Large intestine (tissue), 12 donors: Measurements from ENCODE around the gene TSSK1B. TPM values are rescaled to one million over a fixed set of nuclear protein-coding genes. Genes with fewer than 3 reads are reported as not detected.
"Not testable (repeated sequence)": the region's sequence is repeated elsewhere in the genome, so short reads cannot be mapped to it uniquely, and the experiment has no call there.

Source experiments
- DNase-seq, 2 donors: peaks; one replicate each; pipeline versions ENCODE4 v3.0.0 to v3.0.0-alpha.2; 2013
- H3K27ac ChIP-seq: one replicate; pipeline ENCODE4 v1.5.1; 2013; ENCODE audit warnings: low read length
- H3K27me3 ChIP-seq: 2 replicates; pipeline ENCODE4 v1.6.1; 2013; ENCODE audit warnings: low read length; ENCODE audit not compliant: control insufficient read depth, insufficient read depth
- H3K36me3 ChIP-seq: 2 replicates; pipeline ENCODE4 v1.6.1; 2013; ENCODE audit warnings: low read length; ENCODE audit not compliant: control insufficient read depth, insufficient read depth
- H3K4me1 ChIP-seq: one replicate; pipeline ENCODE4 v1.6.1; 2013; ENCODE audit warnings: low read length; ENCODE audit not compliant: control insufficient read depth, insufficient read depth
- H3K4me3 ChIP-seq: one replicate; pipeline ENCODE4 v1.5.1; 2013; ENCODE audit warnings: low read length
- H3K9me3 ChIP-seq: one replicate; pipeline ENCODE4 v1.6.1; 2013; ENCODE audit warnings: mild to moderate bottlenecking, low read depth, low read length, moderate library complexity; ENCODE audit not compliant: control insufficient read depth
- WGBS: methylation state at CpG from one replicate; pipeline ENCODE4 v1.1.5; 2013; ENCODE audit warnings: low lambda C conversion rate; ENCODE audit not compliant: insufficient coverage; 5-methylcytosine and 5-hydroxymethylcytosine counted together
- long read RNA-seq, 11 donors: transcript quantifications; one replicate each; lab custom pipeline, GENCODE V29; 2026
- polyA plus RNA-seq: library from polyadenylated mRNA; unstranded; fragments of 120-200 nt; gene quantifications from one replicate; pipeline ENCODE4 v1.2.1, GENCODE V29; 2013

The TSSK1B gene, protein sequence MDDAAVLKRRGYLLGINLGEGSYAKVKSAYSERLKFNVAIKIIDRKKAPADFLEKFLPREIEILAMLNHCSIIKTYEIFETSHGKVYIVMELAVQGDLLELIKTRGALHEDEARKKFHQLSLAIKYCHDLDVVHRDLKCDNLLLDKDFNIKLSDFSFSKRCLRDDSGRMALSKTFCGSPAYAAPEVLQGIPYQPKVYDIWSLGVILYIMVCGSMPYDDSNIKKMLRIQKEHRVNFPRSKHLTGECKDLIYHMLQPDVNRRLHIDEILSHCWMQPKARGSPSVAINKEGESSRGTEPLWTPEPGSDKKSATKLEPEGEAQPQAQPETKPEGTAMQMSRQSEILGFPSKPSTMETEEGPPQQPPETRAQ
- not detected for polyA plus RNA-seq
- long read RNA-seq, donor 1 = 0 reads
- long read RNA-seq, donor 2 = 0 reads
- long read RNA-seq, donor 3 = 0 reads
- long read RNA-seq, donor 4 = 0 reads
- long read RNA-seq, donor 5 = 0 reads
- long read RNA-seq, donor 6 = 0 reads
- long read RNA-seq, donor 7 = 0 reads
- long read RNA-seq, donor 8 = 0 reads
- long read RNA-seq, donor 9 = 0 reads
- long read RNA-seq, donor 10 = 0 reads
- long read RNA-seq, donor 11 = 0 reads

DNA sequence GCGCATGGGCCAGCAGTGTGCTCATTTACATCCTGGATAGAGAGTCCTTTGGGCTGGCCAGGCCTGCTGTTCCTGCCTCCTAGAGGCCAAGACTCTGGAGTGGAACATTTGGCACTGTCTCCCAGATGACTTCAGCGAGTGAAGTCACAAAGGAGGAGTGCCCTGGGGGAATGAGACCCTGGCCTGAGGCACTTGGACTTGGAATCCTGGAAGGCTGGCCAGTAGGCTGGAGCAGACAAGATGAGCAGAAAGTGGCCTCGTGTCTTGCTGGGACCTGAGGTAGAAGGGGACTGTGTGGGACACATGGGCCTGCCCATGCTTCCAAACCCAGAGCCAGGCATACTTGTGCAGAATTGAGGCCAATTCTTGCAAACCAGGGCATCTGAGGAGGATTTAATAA is at the start of gene TSSK1B:
Gene TSSK1B (minus strand): TSS at position 101 of the 400 bp plus-strand sequence. CDS start 150 bp downstream, outside the sequence.
- Histone ChIP-seq H3K9me3 (peaks cover 4% of the 10 kb centered on the region), H3K36me3 (no peaks in the 10 kb centered on the region), H3K27ac (no peak within 1 kb of the TSS), H3K4me1 (no peaks in the 10 kb centered on the region), H3K4me3 (no peak within 1 kb of the TSS), H3K27me3 (no peaks in the 10 kb centered on the region)
- no CpG with 5 or more reads among the region's 3 CpGs for WGBS
- no peak for DNase-seq

DNA sequence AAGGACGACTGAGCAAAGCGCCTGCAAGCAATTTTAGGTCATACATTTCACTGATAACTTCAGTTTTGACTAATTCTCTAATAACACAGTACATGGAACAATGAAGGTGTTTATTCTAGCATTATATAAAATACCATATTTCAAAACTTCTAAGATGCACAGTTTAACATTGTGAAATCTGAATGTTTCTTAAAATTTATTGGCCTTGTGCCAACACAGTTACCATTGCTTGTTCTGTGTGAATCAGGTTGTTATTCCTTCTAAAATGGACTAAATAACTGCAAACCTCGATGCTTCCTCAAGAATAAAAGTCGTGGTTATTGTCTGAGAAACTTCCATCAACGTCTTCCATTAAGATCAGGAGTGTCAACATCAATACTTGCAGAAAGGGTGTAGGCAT is 45.5 kb upstream of the TSSK1B start:
- Histone ChIP-seq H3K27me3 (peaks cover 4% of the 10 kb centered on the region), H3K4me1 (no peaks in the 10 kb centered on the region), H3K36me3 (no peaks in the 10 kb centered on the region), H3K27ac (no peak overlapping the region), H3K9me3 (no peaks in the 10 kb centered on the region), H3K4me3 (no peak overlapping the region)
- WGBS = 90% methylated on average over 2 of the region's 5 CpGs
- no peak for DNase-seq

DNA sequence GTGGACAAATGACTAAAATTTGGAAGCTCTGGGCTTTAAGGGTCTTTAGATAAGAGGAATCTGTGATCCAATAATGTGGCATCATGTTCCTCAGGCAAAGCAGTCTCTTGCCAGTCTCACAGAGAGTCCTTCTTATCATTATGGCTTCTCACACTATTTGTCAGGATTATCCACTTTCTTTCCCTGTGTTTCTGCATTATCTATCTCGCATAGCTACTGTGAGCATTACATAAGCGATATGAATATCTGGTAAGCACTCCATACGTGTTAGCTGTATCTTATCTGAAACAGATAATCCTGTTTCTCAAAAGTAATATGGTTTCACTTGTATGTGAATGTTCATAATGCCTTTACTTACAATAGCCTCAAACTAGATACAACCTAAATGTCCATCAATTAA is 43.9 kb upstream of the TSSK1B start:
- Histone ChIP-seq H3K27me3 (no peaks in the 10 kb centered on the region), H3K9me3 (no peaks in the 10 kb centered on the region), H3K4me1 (no peaks in the 10 kb centered on the region), H3K27ac (no peak overlapping the region), H3K4me3 (no peak overlapping the region), H3K36me3 (no peaks in the 10 kb centered on the region)
- WGBS = no CpG with 5 or more reads among the region's 3 CpGs
- DNase-seq = no peak

DNA sequence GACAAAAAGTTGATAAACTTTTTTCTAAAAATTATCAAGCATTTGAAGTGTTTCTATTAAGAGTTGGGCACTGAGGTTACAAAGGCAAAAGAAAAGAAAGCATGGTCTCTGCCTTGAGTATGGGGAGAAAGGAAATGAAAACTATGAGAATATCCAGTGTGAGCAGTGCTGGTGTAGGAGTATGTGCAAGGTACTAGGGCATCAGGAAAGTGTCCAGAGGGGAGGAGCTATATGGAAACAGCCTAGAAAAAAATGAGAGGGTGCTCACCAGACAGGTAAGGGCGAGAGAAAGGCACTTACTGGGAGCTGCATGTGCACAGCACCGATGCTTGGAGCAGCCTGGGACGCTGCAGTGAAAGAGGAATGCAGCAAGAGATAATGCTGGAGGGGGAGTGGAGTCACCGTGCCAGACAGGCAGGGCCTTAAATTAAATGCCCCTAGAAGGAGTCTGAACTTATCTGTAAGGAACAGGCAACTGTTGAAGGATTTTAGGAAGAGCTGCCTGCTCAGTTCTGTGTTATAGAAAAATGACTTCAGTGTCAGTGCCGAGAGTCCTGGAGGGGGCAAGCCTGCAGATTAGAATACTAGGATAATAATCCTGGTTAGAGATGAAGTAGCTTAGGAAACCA is 39.4 kb upstream of the TSSK1B start:
- no peak for DNase-seq
- H3K27me3 ChIP-seq = no peaks in the 10 kb centered on the region
- H3K36me3 ChIP-seq = no peaks in the 10 kb centered on the region
- no peak overlapping the region for H3K4me3 ChIP-seq
- H3K4me1 ChIP-seq = no peaks in the 10 kb centered on the region
- H3K9me3 ChIP-seq = no peaks in the 10 kb centered on the region
- H3K27ac ChIP-seq = no peak overlapping the region
- 22% methylated on average over 3 of the region's 5 CpGs for WGBS

DNA sequence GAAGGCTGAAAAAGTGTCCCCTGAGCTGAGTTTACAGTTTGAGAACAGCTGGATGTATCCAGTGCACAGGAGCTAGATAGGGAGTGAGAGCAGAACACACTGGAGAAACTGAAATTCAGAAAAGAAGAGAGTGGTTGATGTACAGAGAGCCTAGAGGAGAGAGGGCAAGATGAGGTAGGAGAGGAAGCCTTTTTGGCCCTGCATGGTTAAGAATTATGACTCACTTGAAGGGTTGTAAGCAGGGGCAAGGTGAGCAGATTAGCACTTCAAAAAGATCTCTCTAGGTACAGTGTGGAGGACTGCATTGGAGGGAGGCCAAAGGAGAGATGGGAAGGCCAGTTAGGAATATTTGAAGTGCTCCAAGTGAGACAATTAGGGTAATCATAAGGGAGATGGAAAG is 28.2 kb upstream of the TSSK1B start:
- no peak for DNase-seq
- no peak overlapping the region for H3K27ac ChIP-seq
- H3K4me3 ChIP-seq = no peak overlapping the region
- no peaks in the 10 kb centered on the region for H3K9me3 ChIP-seq
- H3K27me3 ChIP-seq = no peaks in the 10 kb centered on the region
- no peaks in the 10 kb centered on the region for H3K4me1 ChIP-seq
- H3K36me3 ChIP-seq = no peaks in the 10 kb centered on the region

DNA sequence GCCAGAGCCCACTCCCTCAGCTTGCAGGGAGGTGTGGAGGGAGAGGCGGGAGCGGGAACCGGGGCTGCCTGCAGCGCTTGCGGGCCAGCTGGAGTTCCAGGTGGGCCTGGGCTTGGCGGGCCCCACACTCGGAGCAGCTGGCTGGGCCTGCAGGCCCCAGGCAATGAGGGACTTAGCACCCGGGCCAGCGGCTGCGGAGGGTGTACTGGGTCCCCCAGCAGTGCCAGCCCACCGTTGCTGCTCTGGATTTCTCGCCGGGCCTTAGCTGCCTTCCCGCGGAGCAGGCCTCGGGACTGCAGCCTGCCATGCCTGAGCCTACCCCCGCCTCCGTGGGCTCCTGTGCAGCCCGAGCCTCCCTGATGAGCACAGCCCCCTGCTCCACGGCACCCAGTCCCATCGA is 22.3 kb upstream of the TSSK1B start:
- not testable (repeated sequence) for H3K9me3 ChIP-seq, H3K4me1 ChIP-seq, H3K4me3 ChIP-seq, H3K27me3 ChIP-seq, H3K27ac ChIP-seq, H3K36me3 ChIP-seq, DNase-seq
- WGBS = no CpG with 5 or more reads among the region's 21 CpGs

DNA sequence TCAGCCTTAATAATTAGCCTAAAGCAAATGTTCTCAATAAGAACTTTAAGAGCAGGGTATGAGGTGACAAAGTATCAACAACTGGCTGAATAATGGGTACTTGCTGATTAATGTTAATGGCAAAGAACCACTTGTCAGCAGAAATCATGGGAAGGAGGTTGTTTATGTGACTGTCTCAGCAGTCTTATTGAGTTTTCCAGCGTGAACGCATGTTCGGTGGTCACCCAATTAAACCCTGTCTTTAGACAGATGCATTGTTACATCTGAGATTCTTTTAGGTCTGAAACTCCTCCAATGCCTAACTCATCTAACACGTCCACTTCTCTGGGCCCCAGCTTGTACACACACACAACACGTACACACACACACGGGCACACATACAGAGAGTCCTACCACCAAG is 18.2 kb upstream of the TSSK1B start:
- no peak for DNase-seq
- H3K27me3 ChIP-seq = peaks cover 2% of the 10 kb centered on the region
- no peaks in the 10 kb centered on the region for H3K4me1 ChIP-seq
- no peaks in the 10 kb centered on the region for H3K36me3 ChIP-seq
- H3K4me3 ChIP-seq = no peak overlapping the region
- no peak overlapping the region for H3K27ac ChIP-seq
- H3K9me3 ChIP-seq = peaks cover 2% of the 10 kb centered on the region
- no CpG with 5 or more reads among the region's 6 CpGs for WGBS

DNA sequence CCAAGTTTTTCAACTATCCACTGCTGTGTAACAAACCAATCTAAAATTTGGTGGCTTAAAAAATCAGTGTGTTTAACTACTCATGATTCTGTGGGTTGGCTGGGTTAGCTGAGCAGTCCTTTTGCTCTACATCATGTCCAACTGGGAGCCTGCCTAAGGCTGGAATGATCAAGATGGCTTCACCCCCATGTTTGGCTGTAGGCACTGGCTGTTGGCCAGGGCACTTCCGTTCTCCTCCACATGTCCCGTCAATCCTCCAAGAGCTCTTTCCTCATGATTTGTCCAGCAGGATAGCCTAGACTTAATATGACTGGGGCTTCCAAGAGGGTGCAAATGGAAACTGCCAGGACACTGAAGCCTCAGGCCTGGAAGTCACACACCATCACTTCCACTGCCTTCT is 17.0 kb upstream of the TSSK1B start:
- H3K4me3 ChIP-seq = no peak overlapping the region
- H3K27ac ChIP-seq = no peak overlapping the region
- no peaks in the 10 kb centered on the region for H3K36me3 ChIP-seq
- H3K27me3 ChIP-seq = peaks cover 2% of the 10 kb centered on the region
- no peaks in the 10 kb centered on the region for H3K4me1 ChIP-seq
- no CpG with 5 or more reads among the region's 2 CpGs for WGBS
- no peak for DNase-seq
- no peaks in the 10 kb centered on the region for H3K9me3 ChIP-seq

DNA sequence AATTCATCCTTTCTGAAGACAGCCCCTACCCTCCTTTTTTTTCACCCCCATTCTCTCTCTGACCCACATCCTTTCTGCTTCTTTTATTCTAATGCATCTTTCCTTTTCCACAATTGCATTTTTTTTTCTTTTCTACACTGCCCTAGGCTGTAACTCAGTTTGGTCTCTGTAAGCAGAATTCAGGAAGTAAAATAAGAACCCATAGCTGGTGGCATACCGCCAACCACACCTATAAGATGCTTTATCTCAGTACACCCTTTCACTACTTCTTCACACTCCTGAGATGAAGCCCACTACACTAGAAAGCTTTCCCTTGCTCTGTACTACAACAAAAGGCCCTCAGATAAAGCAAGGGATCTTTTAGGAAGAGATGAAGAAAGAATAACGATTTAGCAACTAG is 16.1 kb upstream of the TSSK1B start:
- no peak overlapping the region for H3K27ac ChIP-seq
- no CpG with 5 or more reads among the region's 2 CpGs for WGBS
- DNase-seq = no peak
- no peaks in the 10 kb centered on the region for H3K36me3 ChIP-seq
- no peak overlapping the region for H3K4me3 ChIP-seq
- H3K9me3 ChIP-seq = no peaks in the 10 kb centered on the region
- peaks cover 2% of the 10 kb centered on the region for H3K27me3 ChIP-seq
- no peaks in the 10 kb centered on the region for H3K4me1 ChIP-seq

DNA sequence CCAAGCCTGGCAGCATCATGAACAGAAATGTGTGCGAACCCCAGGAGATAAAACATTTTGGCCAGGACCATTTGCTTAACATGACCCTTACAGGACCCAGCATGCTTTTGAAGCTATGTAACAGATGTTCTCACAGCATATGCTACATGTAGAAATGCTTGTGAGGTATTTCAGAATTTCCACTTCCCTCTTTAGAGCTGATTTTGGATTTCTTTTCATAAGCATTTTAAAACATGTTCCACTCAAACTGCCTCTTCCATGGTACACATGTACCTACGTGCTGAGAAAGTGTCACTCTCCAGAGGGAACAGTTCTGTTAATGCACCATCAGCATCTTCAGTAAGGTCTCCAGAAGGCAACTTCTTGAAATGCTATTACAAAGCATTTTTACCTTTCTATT is 15.7 kb upstream of the TSSK1B start:
- Histone ChIP-seq H3K4me1 (no peaks in the 10 kb centered on the region), H3K9me3 (no peaks in the 10 kb centered on the region), H3K27ac (no peak overlapping the region), H3K36me3 (no peaks in the 10 kb centered on the region), H3K27me3 (peaks cover 2% of the 10 kb centered on the region), H3K4me3 (no peak overlapping the region)
- no CpG with 5 or more reads among the region's 2 CpGs for WGBS
- no peak for DNase-seq
